Measurements from ENCODE around the gene ITGA8.

Gene ITGA8

DNA sequence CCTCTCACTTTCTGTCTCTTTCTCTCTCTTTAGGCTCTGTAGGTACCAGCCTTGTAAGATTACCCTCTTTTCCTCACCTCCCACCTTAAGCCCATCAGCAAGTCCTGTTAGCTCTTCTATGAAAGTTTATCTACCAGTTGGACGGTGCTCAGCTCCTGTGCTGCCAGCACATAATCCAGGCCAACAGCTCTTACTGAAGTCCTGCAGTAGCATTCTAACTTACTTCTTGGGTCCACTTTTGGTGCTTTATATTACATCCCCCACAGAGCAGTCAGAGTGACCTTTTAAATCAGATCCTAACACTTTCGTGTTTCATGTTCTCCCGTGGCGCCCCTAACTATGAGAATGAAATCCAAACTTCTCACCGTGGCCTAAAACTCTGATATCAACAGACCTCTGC lies 38.9 kb upstream of the ITGA8 start:
- DNase-seq (ENCODE audit: extremely low read depth, low read depth): no peak
- TF ChIP-seq, protein P1, sequence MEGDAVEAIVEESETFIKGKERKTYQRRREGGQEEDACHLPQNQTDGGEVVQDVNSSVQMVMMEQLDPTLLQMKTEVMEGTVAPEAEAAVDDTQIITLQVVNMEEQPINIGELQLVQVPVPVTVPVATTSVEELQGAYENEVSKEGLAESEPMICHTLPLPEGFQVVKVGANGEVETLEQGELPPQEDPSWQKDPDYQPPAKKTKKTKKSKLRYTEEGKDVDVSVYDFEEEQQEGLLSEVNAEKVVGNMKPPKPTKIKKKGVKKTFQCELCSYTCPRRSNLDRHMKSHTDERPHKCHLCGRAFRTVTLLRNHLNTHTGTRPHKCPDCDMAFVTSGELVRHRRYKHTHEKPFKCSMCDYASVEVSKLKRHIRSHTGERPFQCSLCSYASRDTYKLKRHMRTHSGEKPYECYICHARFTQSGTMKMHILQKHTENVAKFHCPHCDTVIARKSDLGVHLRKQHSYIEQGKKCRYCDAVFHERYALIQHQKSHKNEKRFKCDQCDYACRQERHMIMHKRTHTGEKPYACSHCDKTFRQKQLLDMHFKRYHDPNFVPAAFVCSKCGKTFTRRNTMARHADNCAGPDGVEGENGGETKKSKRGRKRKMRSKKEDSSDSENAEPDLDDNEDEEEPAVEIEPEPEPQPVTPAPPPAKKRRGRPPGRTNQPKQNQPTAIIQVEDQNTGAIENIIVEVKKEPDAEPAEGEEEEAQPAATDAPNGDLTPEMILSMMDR (IDR thresholded peaks at IDR 0.05; ENCODE audit: low read depth, low read length, missing control alignments): no peak

GRCh38 chr10:15754937-15755336 lies 35.2 kb upstream of the ITGA8 start:
- TF ChIP-seq, protein P1 (IDR thresholded peaks at IDR 0.05; ENCODE audit: low read depth, low read length, missing control alignments): no peak
- no peak for DNase-seq (ENCODE audit: extremely low read depth, low read depth)
- no peak overlapping the region for H3K4me3 ChIP-seq (replicated peaks; ENCODE audit: low read depth, low read length)

More for the DNA sequence above, 38.9 kb upstream of the ITGA8 start:
- no peak overlapping the region for H3K4me3 ChIP-seq (replicated peaks; ENCODE audit: low read depth, low read length)

- no peak for DNase-seq (ENCODE audit: extremely low read depth, low read depth)
- H3K4me3 ChIP-seq (replicated peaks; ENCODE audit: low read depth, low read length): no peak overlapping the region
- TF ChIP-seq, protein P1 (IDR thresholded peaks at IDR 0.05; ENCODE audit: low read depth, low read length, missing control alignments): no peak
Measured at GRCh38 chr10:15751046-15751445, 31.3 kb upstream of the ITGA8 start.

GRCh38 chr10:15748126-15748525 lies 28.4 kb upstream of the ITGA8 start:
- DNase-seq (ENCODE audit: extremely low read depth, low read depth): no peak
- TF ChIP-seq, protein P1 (IDR thresholded peaks at IDR 0.05; ENCODE audit: low read depth, low read length, missing control alignments): no peak
- H3K4me3 ChIP-seq (replicated peaks; ENCODE audit: low read depth, low read length): no peak overlapping the region

GRCh38 chr10:15747632-15748031 lies 27.9 kb upstream of the ITGA8 start:
- DNase-seq (ENCODE audit: extremely low read depth, low read depth): no peak
- H3K4me3 ChIP-seq (replicated peaks; ENCODE audit: low read depth, low read length): no peak overlapping the region
- TF ChIP-seq, protein P1 (IDR thresholded peaks at IDR 0.05; ENCODE audit: low read depth, low read length, missing control alignments): no peak

DNA sequence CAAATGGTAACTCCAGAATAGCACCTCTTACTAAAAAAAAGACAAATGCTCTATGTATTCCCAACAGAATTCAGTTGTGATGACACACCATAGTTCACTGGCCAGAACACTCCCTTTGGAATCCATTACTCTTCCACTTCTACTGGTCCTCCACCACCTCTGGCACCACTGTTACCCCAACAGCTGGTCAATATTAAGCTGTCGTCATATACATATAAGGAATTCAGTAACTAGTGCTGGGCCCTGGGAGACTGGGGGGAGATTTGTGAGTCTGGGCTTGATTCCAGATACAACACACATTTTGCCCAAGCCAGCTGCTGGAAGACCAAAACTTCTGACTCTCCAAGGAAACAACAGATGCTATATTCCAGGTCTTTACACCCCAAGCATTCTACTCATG lies 26.0 kb upstream of the ITGA8 start:
- TF ChIP-seq, protein P1 (IDR thresholded peaks at IDR 0.05; ENCODE audit: low read depth, low read length, missing control alignments): no peak
- H3K4me3 ChIP-seq (replicated peaks; ENCODE audit: low read depth, low read length): no peak overlapping the region
- DNase-seq (ENCODE audit: extremely low read depth, low read depth): peak; percentile 20

- DNase-seq (ENCODE audit: extremely low read depth, low read depth): peak; percentile 44
- TF ChIP-seq, protein P1 (IDR thresholded peaks at IDR 0.05; ENCODE audit: low read depth, low read length, missing control alignments): peak; percentile 73
- no peak overlapping the region for H3K4me3 ChIP-seq (replicated peaks; ENCODE audit: low read depth, low read length)
Measured at GRCh38 chr10:15744217-15744865, 24.6 kb upstream of the ITGA8 start.
